CD4-positive, alpha-beta T cell (primary cell): Measurements from ENCODE around the gene BCL11B. TPM values are rescaled to one million over a fixed set of nuclear protein-coding genes. Genes with fewer than 3 reads are reported as not detected.

Source experiments
- ATAC-seq: fragments of 200-7000 bp; cut with Tn5 transposase; one replicate; pipeline ENCODE4 v1.10.0; 2022; ENCODE audit warnings: mild to moderate bottlenecking; ENCODE audit not compliant: poor library complexity
- CTCF ChIA-PET: fragments of 350-600 bp; sonication (Branson Sonifier 250); formaldehyde crosslinking; loops from one replicate; lab custom pipeline; 2021; ENCODE audit warnings: antibody characterized with exemption, inconsistent platforms; lab: Charles Lee
- POLR2A ChIA-PET: fragments of 350-600 bp; sonication (Branson Sonifier 250); formaldehyde crosslinking; loops from one replicate; lab custom pipeline; 2021; ENCODE audit warnings: antibody characterized with exemption, inconsistent platforms; lab: Charles Lee
- DNase-seq, 14 experiments: peaks; one replicate each; pipeline ENCODE4 v3.0.0-alpha.2; 2013 to 2020; ENCODE audit warnings: mixed read lengths in 2 of 14
- H3K27ac ChIP-seq, 2 donors: one replicate each; pipeline versions ENCODE4 v1.5.1 to v1.7.0; 2013; ENCODE audit warnings: low read length in 2 of 2, low read depth in 1 of 2, mild to moderate bottlenecking in 1 of 2
- H3K27me3 ChIP-seq, 2 experiments: 1 replicate in 1 of 2; 2 replicates in 1 of 2; pipeline versions ENCODE4 v1.6.1 to v1.7.0; 2013; ENCODE audit warnings: low read length in 2 of 2, control low read depth in 1 of 2, mild to moderate bottlenecking in 1 of 2, moderate library complexity in 1 of 2; ENCODE audit not compliant: insufficient read depth in 2 of 2, control insufficient read depth in 1 of 2
- H3K36me3 ChIP-seq: one replicate; pipeline ENCODE4 v1.6.1; 2013; ENCODE audit warnings: low read length, control low read depth; ENCODE audit not compliant: insufficient read depth
- H3K4me1 ChIP-seq: one replicate; pipeline ENCODE4 v1.6.1; 2013; ENCODE audit warnings: low read length, control low read depth; ENCODE audit not compliant: insufficient read depth
- H3K4me3 ChIP-seq: one replicate; pipeline ENCODE4 v1.5.1; 2013; ENCODE audit warnings: mild to moderate bottlenecking, low read length, moderate library complexity
- H3K9me3 ChIP-seq, 2 experiments: 1 replicate in 1 of 2; 2 replicates in 1 of 2; pipeline versions ENCODE4 v1.6.1 to v1.7.0; 2013; ENCODE audit warnings: low read length in 2 of 2, mild to moderate bottlenecking in 2 of 2, control low read depth in 1 of 2, moderate library complexity in 1 of 2; ENCODE audit not compliant: control insufficient read depth in 1 of 2, insufficient read depth in 1 of 2
- H3K27ac Mint-ChIP-seq: one replicate; pipeline ENCODE4 v1.8.0; 2020; ENCODE audit warnings: mixed read lengths
- H3K27me3 Mint-ChIP-seq: one replicate; pipeline ENCODE4 v1.8.0; 2021; ENCODE audit warnings: mixed read lengths
- H3K36me3 Mint-ChIP-seq: one replicate; pipeline ENCODE4 v1.8.0; 2021; ENCODE audit warnings: low read depth, mixed read lengths
- H3K4me1 Mint-ChIP-seq: one replicate; pipeline ENCODE4 v1.8.0; 2021; ENCODE audit warnings: low read depth, mixed read lengths
- H3K4me3 Mint-ChIP-seq: one replicate; pipeline ENCODE4 v1.8.0; 2020; ENCODE audit warnings: mild to moderate bottlenecking, mixed read lengths
- H3K9me3 Mint-ChIP-seq: one replicate; pipeline ENCODE4 v1.8.0; 2020; ENCODE audit warnings: mixed read lengths
- CTCF ChIP-seq: fragments of 200-600 bp; IDR thresholded peaks from one replicate; pipeline ENCODE4 v1.8.0; 2022; ENCODE audit warnings: antibody characterized with exemption, mild to moderate bottlenecking
- intact Hi-C, 2 experiments: fragments of 100-400 bp; cut with DNase I in 1 of 2; cut with micrococcal nuclease in 1 of 2; formaldehyde crosslinking; loops; one replicate each; pipeline versions ENCODE4 v1.15.1 to v1.9.0; 2023 to 2025; cut with DNase I, micrococcal nuclease
- total RNA-seq, 174 experiments: library from RNA in 2 of 174; stranded (reverse) in 2 of 174; gene quantifications; one replicate each; pipeline ENCODE4 v1.2.3 and lab custom pipeline; 2021 to 2026

The BCL11B gene
- total RNA-seq, 2 experiments from 2014 or later = 244 to 254 TPM

GRCh38 chr14:99309220-99309766 is 37.3 kb upstream of the BCL11B start:
- intact Hi-C loops = no loop called here
- Histone ChIP-seq H3K27me3 (no peaks in the 10 kb centered on the region), H3K9me3 (peaks cover 0 to 6% of the 10 kb centered on the region in 2 experiments), H3K36me3 (no peaks in the 10 kb centered on the region), H3K4me3 (no peak overlapping the region), H3K27ac (no peak overlapping the region), H3K4me1 (no peaks in the 10 kb centered on the region)
- ChIA-PET POLR2A (no interaction called here), CTCF (no interaction called here)
- H3K9me3 Mint-ChIP-seq = peaks cover 7% of the 10 kb centered on the region
- H3K4me3 Mint-ChIP-seq = no peak overlapping the region
- no peaks in the 10 kb centered on the region for H3K4me1 Mint-ChIP-seq
- no peak for ATAC-seq
- TF ChIP-seq CTCF = no peak
- peaks cover 4% of the 10 kb centered on the region for H3K36me3 Mint-ChIP-seq
- no peaks in the 10 kb centered on the region for H3K27me3 Mint-ChIP-seq
- no peak overlapping the region for H3K27ac Mint-ChIP-seq
- DNase-seq = no peak

GRCh38 chr14:99304208-99304607 is 32.2 kb upstream of the BCL11B start:
- TF ChIP-seq CTCF = no peak
- intact Hi-C loops = no loop called here
- Mint-ChIP-seq H3K36me3 (peaks cover 20% of the 10 kb centered on the region), H3K27ac (no peak overlapping the region), H3K4me1 (no peaks in the 10 kb centered on the region), H3K27me3 (peaks cover 7% of the 10 kb centered on the region), H3K9me3 (peaks cover 13% of the 10 kb centered on the region), H3K4me3 (no peak overlapping the region)
- ChIA-PET CTCF (interaction anchor here (1.3 kb wide), 1 partner anchor 16 kb away, joined by 3 read pairs; no protein-coding TSS in a partner anchor), POLR2A (no interaction called here)
- Histone ChIP-seq H3K27ac (no peak overlapping the region), H3K4me1 (no peaks in the 10 kb centered on the region), H3K9me3 (peaks cover 0 to 6% of the 10 kb centered on the region in 2 experiments), H3K36me3 (no peaks in the 10 kb centered on the region), H3K27me3 (no peaks in the 10 kb centered on the region), H3K4me3 (no peak overlapping the region)
- ATAC-seq = no peak
- DNase-seq = no peak

GRCh38 chr14:99300190-99300589 is 28.2 kb upstream of the BCL11B start:
- Histone ChIP-seq H3K9me3 (peaks cover 7 to 15% of the 10 kb centered on the region in 2 experiments), H3K27me3 (peaks cover 0 to 5% of the 10 kb centered on the region in 2 experiments), H3K4me3 (no peak overlapping the region), H3K4me1 (no peaks in the 10 kb centered on the region), H3K36me3 (no peaks in the 10 kb centered on the region), H3K27ac (no peak overlapping the region)
- no peak for TF ChIP-seq CTCF
- ChIA-PET POLR2A (no interaction called here), CTCF (no interaction called here)
- no peaks in the 10 kb centered on the region for H3K4me1 Mint-ChIP-seq
- peaks cover 17% of the 10 kb centered on the region for H3K9me3 Mint-ChIP-seq
- peaks cover 29% of the 10 kb centered on the region for H3K36me3 Mint-ChIP-seq
- peaks cover 26% of the 10 kb centered on the region for H3K27me3 Mint-ChIP-seq
- ATAC-seq = no peak
- intact Hi-C loops = no loop called here
- DNase-seq = no peak
- no peak overlapping the region for H3K4me3 Mint-ChIP-seq
- H3K27ac Mint-ChIP-seq = no peak overlapping the region
